Progenitor cell of endocrine pancreas (in vitro differentiated cells): ENCODE measurements around the gene CSNK2A1. TPM values are rescaled to one million over a fixed set of nuclear protein-coding genes. Genes with fewer than 3 reads are reported as not detected.
"Not testable (repeated sequence)": the region's sequence is repeated elsewhere in the genome, so short reads cannot be mapped to it uniquely, and the experiment has no call there.

Source experiments
- DNase-seq: peaks from one replicate; pipeline ENCODE4 v3.0.0; 2021; ENCODE audit warnings: low spot score; ENCODE audit not compliant: unreplicated experiment
- H3K27ac Mint-ChIP-seq: 2 replicates; pipeline ENCODE4 v1.8.0; 2021; ENCODE audit warnings: mild to moderate bottlenecking, moderate library complexity, mixed read lengths
- H3K27me3 Mint-ChIP-seq: 2 replicates; pipeline ENCODE4 v1.8.0; 2021; ENCODE audit warnings: mixed read lengths
- H3K36me3 Mint-ChIP-seq: 2 replicates; pipeline ENCODE4 v1.8.0; 2022; ENCODE audit warnings: mixed read lengths; ENCODE audit not compliant: insufficient read depth
- H3K4me1 Mint-ChIP-seq: 2 replicates; pipeline ENCODE4 v1.8.0; 2021; ENCODE audit warnings: low read depth, mixed read lengths
- H3K4me3 Mint-ChIP-seq: 2 replicates; pipeline ENCODE4 v1.8.0; 2021; ENCODE audit warnings: low read depth, mild to moderate bottlenecking, moderate library complexity, mixed read lengths
- H3K9me3 Mint-ChIP-seq: 2 replicates; pipeline ENCODE4 v1.8.0; 2021; ENCODE audit warnings: low read depth, mixed read lengths
- CTCF ChIP-seq: fragments of 200-600 bp; sonication (generic); IDR thresholded peaks from one replicate; pipeline ENCODE4 v1.5.0; 2021; ENCODE audit warnings: antibody characterized with exemption, mild to moderate bottlenecking; ENCODE audit not compliant: unreplicated experiment
- total RNA-seq: library from RNA; stranded (reverse); gene quantifications from 2 replicates; pipeline ENCODE4 v1.2.1, GENCODE V29; 2021

Gene CSNK2A1
- total RNA-seq, 1 donor from 2014 or later: 175 TPM

- peak overlapping the region; percentile 92 for H3K27ac Mint-ChIP-seq
- peaks cover 8% of the 10 kb centered on the region for H3K27me3 Mint-ChIP-seq
- no peak for TF ChIP-seq CTCF
- H3K4me1 Mint-ChIP-seq: peaks cover 22% of the 10 kb centered on the region
- H3K9me3 Mint-ChIP-seq: peaks cover 3% of the 10 kb centered on the region
- peak; percentile 42 for DNase-seq
- peak overlapping the region; percentile 90 for H3K4me3 Mint-ChIP-seq
- H3K36me3 Mint-ChIP-seq: no peaks in the 10 kb centered on the region
Observed at GRCh38 chr20:461254-462198, 82.1 kb downstream of the CSNK2A1 start.

DNA sequence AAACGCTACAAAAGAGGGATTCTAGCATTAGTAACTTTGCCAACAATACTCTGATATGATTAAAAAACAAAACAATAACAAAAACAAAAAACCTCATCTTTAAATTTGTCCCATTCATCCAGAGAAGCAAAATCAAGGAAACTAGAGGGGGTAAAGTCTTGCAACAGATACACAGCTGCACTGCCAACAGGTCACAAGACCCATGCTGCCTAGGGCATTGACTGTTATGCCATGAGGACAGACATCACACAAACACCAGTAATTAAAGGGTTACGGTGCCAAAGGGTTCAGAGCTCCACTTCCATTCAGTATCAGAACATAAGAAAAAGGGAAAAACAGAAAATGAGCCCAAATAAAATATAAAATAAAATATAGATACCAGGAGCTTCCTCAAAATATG lies 82.9 kb downstream of the CSNK2A1 start:
- H3K4me3 Mint-ChIP-seq: peak overlapping the region; percentile 61
- H3K27me3 Mint-ChIP-seq: peaks cover 8% of the 10 kb centered on the region
- no peak for TF ChIP-seq CTCF
- no peak overlapping the region for H3K27ac Mint-ChIP-seq
- no peaks in the 10 kb centered on the region for H3K9me3 Mint-ChIP-seq
- H3K36me3 Mint-ChIP-seq: no peaks in the 10 kb centered on the region
- H3K4me1 Mint-ChIP-seq: peaks cover 24% of the 10 kb centered on the region
- DNase-seq: no peak

- peaks cover 24% of the 10 kb centered on the region for H3K4me1 Mint-ChIP-seq
- DNase-seq: no peak
- no peaks in the 10 kb centered on the region for H3K36me3 Mint-ChIP-seq
- H3K4me3 Mint-ChIP-seq: peak overlapping the region; percentile 61
- no peak overlapping the region for H3K27ac Mint-ChIP-seq
- no peaks in the 10 kb centered on the region for H3K9me3 Mint-ChIP-seq
- no peak for TF ChIP-seq CTCF
- H3K27me3 Mint-ChIP-seq: peaks cover 8% of the 10 kb centered on the region
Observed at GRCh38 chr20:460180-460579, 83.4 kb downstream of the CSNK2A1 start.

- Mint-ChIP-seq H3K36me3 (no peaks in the 10 kb centered on the region), H3K4me3 (no peak overlapping the region), H3K9me3 (no peaks in the 10 kb centered on the region), H3K27ac (peak overlapping the region; percentile 41), H3K27me3 (peaks cover 4% of the 10 kb centered on the region), H3K4me1 (peaks cover 24% of the 10 kb centered on the region)
- no peak for TF ChIP-seq CTCF
- no peak for DNase-seq
Observed at GRCh38 chr20:458776-459175, 84.8 kb downstream of the CSNK2A1 start.

DNA sequence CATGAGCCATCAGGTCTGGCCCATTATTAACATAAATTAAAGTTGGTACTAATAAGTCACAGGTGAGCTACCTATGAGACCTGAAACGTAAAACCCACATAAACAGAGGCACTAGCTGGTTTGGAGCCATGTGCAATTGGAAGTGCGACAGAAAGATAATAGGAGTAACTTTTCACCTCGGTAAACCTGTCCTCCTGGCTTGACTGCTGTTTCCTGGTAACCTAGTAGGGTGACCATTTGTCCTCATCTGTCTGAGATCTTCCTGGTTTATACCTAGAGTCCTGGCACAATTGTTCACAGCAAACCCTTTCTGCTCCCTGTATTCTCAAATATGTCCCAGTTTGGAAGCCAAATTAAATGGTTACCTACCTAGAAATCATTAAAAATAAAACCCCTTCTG lies 88.6 kb downstream of the CSNK2A1 start:
- no peak for TF ChIP-seq CTCF
- H3K27ac Mint-ChIP-seq: no peak overlapping the region
- no peak overlapping the region for H3K4me3 Mint-ChIP-seq
- no peaks in the 10 kb centered on the region for H3K27me3 Mint-ChIP-seq
- peaks cover 8% of the 10 kb centered on the region for H3K4me1 Mint-ChIP-seq
- no peak for DNase-seq
- H3K9me3 Mint-ChIP-seq: no peaks in the 10 kb centered on the region
- H3K36me3 Mint-ChIP-seq: no peaks in the 10 kb centered on the region

GRCh38 chr20:452021-452420 lies 91.6 kb downstream of the CSNK2A1 start:
- not testable (repeated sequence) for H3K36me3 Mint-ChIP-seq, H3K9me3 Mint-ChIP-seq, H3K4me3 Mint-ChIP-seq, H3K27ac Mint-ChIP-seq, H3K27me3 Mint-ChIP-seq, DNase-seq, H3K4me1 Mint-ChIP-seq
